Thoracic aorta (tissue), 2 donors: Measurements from ENCODE around the gene MLLT11. TPM values are rescaled to one million over a fixed set of nuclear protein-coding genes. Genes with fewer than 3 reads are reported as not detected.

Experiments
- ATAC-seq: fragments of 150-250 bp; one replicate; pipeline ENCODE4 v1.8.0; 2017; ENCODE audit warnings: low read depth; ENCODE audit not compliant: insufficient number of reproducible peaks, low FRiP score
- DNase-seq: peaks from one replicate; pipeline ENCODE4 v3.0.0-alpha.2; 2020; ENCODE audit warnings: low spot score
- H3K27ac ChIP-seq, 2 donors: fragments of 200-600 bp; sonication (generic); 1 replicate in 1 of 2; 2 replicates in 1 of 2; pipeline ENCODE4 v1.5.1; 2016; ENCODE audit warnings: mild to moderate bottlenecking in 2 of 2, moderate library complexity in 2 of 2
- H3K27me3 ChIP-seq: fragments of 200-600 bp; sonication (generic); replicated peaks from 2 replicates; pipeline ENCODE4 v1.6.0; 2016; ENCODE audit warnings: mild to moderate bottlenecking; ENCODE audit not compliant: insufficient read depth
- H3K36me3 ChIP-seq: fragments of 200-600 bp; sonication (generic); one replicate; pipeline ENCODE4 v1.5.1; 2016
- H3K4me1 ChIP-seq, 2 donors: fragments of 200-600 bp; sonication (generic); 1 replicate in 1 of 2; 2 replicates in 1 of 2; pipeline versions ENCODE4 v1.5.1 to v1.6.0; 2016; ENCODE audit warnings: low read depth in 2 of 2, mild to moderate bottlenecking in 1 of 2; ENCODE audit not compliant: control insufficient read depth in 1 of 2
- H3K4me3 ChIP-seq: fragments of 200-600 bp; sonication (generic); 2 replicates; pipeline ENCODE4 v1.5.1; 2016; ENCODE audit warnings: mild to moderate bottlenecking
- H3K9me3 ChIP-seq: fragments of 200-600 bp; sonication (generic); 2 replicates; pipeline ENCODE4 v1.5.1; 2016
- total RNA-seq, 2 donors: library from RNA; depleted of rRNA; stranded (reverse); fragments of >200 nt; gene quantifications; one replicate each; pipeline versions ENCODE4 v1.1.0 to v1.2.3, GENCODE V29; 2016
- TF ChIP-seq, protein P1 (sequence below): fragments of 200-600 bp; sonication (generic); IDR thresholded peaks from one replicate; pipeline ENCODE4 v1.5.1; 2019; ENCODE audit warnings: antibody characterized with exemption

Gene MLLT11
- total RNA-seq, 2 donors from 2014 or later: 1.2 to 3.1 TPM

DNA sequence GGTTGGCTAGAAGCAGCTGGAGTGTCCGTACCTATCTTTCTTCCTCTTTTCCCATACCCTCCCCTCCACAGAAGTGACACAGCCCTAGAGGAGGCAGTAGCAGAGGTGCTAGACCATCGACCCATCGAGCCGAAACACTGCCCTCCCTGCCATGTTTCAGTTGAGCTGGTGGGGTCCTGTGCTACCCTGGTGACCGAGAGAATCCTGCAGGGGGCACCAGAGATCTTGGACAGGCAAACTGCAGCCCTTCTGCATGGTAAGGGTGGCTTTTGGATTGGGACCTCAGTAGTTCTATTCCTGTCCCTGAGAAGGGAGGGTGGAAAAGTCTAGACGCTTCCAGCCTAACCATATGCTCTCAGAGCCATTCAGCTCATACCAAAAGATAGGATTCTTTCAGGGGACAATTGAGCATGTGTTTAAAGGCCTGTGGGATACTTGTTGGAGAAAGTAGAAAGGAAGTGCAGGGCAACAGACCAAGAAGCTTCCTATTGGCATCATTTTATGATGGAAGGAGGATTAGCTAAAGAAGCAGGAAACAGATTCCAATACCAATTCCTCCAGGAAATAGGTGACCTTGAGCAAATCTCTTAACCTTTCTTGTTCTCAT, 35.6 kb upstream of the MLLT11 start:
- Histone ChIP-seq H3K27ac (peak overlapping the region; percentile 13 to 14), H3K9me3 (no peaks in the 10 kb centered on the region), H3K36me3 (peaks cover 30% of the 10 kb centered on the region), H3K27me3 (no peaks in the 10 kb centered on the region), H3K4me3 (no peak overlapping the region), H3K4me1 (peaks cover 0 to 3% of the 10 kb centered on the region in 2 donors)
- ATAC-seq (peak; percentile 83), DNase-seq (peak; percentile 68)
- TF ChIP-seq, protein P1, sequence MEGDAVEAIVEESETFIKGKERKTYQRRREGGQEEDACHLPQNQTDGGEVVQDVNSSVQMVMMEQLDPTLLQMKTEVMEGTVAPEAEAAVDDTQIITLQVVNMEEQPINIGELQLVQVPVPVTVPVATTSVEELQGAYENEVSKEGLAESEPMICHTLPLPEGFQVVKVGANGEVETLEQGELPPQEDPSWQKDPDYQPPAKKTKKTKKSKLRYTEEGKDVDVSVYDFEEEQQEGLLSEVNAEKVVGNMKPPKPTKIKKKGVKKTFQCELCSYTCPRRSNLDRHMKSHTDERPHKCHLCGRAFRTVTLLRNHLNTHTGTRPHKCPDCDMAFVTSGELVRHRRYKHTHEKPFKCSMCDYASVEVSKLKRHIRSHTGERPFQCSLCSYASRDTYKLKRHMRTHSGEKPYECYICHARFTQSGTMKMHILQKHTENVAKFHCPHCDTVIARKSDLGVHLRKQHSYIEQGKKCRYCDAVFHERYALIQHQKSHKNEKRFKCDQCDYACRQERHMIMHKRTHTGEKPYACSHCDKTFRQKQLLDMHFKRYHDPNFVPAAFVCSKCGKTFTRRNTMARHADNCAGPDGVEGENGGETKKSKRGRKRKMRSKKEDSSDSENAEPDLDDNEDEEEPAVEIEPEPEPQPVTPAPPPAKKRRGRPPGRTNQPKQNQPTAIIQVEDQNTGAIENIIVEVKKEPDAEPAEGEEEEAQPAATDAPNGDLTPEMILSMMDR: peak; percentile 66

DNA sequence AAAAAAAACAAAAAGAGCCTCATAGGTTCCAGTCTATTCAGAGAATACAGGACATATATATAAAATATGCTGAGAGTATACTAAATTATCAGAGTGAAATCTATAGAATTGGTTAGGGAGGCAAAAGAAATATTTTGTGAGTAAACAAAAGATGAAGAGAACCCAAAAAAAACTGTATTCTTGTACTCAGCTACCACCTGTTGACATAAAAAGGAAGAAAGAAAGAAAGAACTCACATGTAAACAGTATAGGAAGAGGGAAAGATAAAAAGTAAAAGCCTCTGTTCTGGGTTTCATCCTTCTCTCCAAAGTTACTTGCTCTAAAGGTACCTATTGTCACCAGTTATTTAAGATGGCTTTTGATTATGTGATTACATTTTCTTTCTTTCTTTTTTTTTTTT, 33.7 kb upstream of the MLLT11 start:
- H3K27ac ChIP-seq: no peak overlapping the region
- no peak for ATAC-seq
- H3K4me3 ChIP-seq: no peak overlapping the region
- H3K36me3 ChIP-seq: peaks cover 40% of the 10 kb centered on the region
- H3K4me1 ChIP-seq: peaks cover 0 to 3% of the 10 kb centered on the region in 2 donors
- TF ChIP-seq, protein P1: no peak
- H3K9me3 ChIP-seq: no peaks in the 10 kb centered on the region
- no peaks in the 10 kb centered on the region for H3K27me3 ChIP-seq
- DNase-seq: no peak

DNA sequence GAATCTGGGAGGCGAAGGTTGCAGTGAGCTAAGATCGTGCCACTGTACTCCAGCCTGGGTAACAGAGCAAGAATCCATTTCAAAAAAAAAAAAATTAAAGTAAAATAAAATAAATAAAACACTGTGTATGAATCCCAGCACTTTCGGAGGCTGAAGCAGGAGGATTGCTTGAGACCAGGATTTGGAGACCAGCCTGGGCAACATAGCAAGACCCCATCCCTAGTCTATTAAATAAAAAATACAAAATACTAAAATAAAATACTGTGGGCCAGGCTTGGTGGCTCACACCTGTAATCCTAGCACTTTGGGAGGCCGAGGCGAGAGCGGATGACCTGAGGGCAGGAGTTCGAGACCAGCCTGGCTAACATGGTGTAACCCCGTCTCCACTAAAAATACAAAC, 28.0 kb upstream of the MLLT11 start:
- no peaks in the 10 kb centered on the region for H3K27me3 ChIP-seq
- H3K27ac ChIP-seq: no peak overlapping the region
- no peaks in the 10 kb centered on the region for H3K4me1 ChIP-seq
- peaks cover 45% of the 10 kb centered on the region for H3K36me3 ChIP-seq
- DNase-seq: no peak
- H3K4me3 ChIP-seq: no peak overlapping the region
- ATAC-seq: no peak
- TF ChIP-seq, protein P1: no peak
- no peaks in the 10 kb centered on the region for H3K9me3 ChIP-seq

DNA sequence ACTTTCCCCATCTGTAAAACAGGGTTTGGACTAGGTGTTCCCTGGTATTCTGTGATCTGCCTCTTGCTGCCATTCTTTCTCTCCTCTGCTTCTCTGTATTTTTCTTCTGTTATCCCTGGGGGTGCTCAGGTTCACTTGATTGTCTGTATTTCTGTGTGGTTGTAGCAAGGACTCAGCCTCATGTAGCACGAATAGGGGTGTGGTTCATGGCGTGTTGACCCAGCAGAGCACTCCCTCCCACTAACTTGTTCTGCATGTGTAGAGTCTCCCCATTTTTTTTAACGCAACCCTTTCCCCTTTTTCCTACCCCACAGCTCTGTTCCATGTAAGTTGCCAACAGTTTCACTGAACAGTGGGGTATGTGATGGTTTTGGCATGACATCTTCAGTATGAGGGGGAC, 25.0 kb upstream of the MLLT11 start:
- Histone ChIP-seq H3K4me3 (no peak overlapping the region), H3K36me3 (peaks cover 29% of the 10 kb centered on the region), H3K4me1 (no peaks in the 10 kb centered on the region), H3K9me3 (no peaks in the 10 kb centered on the region), H3K27me3 (no peaks in the 10 kb centered on the region), H3K27ac (no peak overlapping the region)
- no peak for ATAC-seq
- TF ChIP-seq, protein P1: no peak
- DNase-seq: no peak

DNA sequence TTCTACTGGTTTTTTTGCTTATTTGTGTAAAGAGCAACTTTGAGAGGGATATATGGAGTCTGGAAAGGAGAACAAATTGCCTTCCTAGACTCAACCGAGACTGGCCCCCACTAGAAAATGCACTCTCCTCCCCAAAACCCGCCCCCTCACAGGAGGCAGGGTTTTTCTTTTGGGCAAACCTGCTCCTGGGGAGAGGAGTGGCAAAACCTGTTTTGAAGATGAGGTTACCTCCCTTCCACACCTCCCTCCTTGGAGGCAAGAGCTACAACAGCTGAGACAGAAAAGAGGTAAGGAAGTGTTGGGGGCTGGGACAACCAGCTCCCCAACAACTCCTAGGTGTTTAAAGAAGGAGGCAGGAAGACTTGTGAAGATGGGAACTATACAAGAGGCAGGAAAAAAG, 23.8 kb upstream of the MLLT11 start, which contains the start of gene BNIPL:
Gene BNIPL, plus strand, starts transcription at position 231 of the 400 bp plus-strand sequence. Its CDS starts 140 bp downstream, at position 371.
- no peaks in the 10 kb centered on the region for H3K4me1 ChIP-seq
- no peak for DNase-seq
- H3K4me3 ChIP-seq: no peak within 1 kb of the TSS
- ATAC-seq: no peak
- no peak within 1 kb of the TSS for H3K27ac ChIP-seq
- H3K36me3 ChIP-seq: peaks cover 18% of the 10 kb centered on the region
- H3K27me3 ChIP-seq: no peaks in the 10 kb centered on the region
- no peaks in the 10 kb centered on the region for H3K9me3 ChIP-seq
- TF ChIP-seq, protein P1: no peak
